GM19452 (cell line): ENCODE results near the gene BUB3.
"Not testable (repeated sequence)": the region's sequence is repeated elsewhere in the genome, so short reads cannot be mapped to it uniquely, and the experiment has no call there.

Experiments used
- ATAC-seq: cut with Tn5 transposase; IDR thresholded peaks from one replicate; pipeline ENCODE4 v1.9.1; 2021; ENCODE audit not compliant: unreplicated experiment

Gene BUB3

DNA sequence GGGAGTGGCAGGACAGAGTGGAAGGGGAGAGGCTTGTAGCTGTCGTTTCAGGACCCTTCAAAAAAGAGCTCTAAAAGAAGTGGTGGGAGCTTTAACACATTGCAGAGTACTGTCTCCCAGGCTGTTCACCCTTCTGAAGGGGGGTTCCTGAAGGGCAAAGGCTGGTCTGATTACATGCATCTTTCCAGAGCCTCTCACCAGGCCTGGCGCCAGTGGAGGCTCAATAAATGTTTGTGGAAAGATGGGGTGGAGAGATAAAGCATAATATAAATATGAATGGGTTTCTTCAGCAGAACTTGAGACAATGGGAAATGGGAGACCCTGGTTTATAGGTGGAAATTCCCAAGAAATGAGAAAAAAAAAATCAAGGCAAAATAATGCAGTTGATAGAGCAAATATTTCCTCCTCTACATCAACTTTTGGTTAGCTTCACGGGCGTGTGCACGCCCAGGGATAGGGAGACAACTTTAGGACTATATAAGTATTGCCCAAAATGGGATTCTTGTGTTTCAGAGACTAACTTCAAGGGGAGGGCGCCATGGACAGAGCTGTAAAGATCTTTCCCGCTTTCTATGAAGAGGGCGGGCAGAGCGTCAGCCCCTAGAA lies 613 bp upstream of the BUB3 start:
- no peak for ATAC-seq

- ATAC-seq: peak; percentile 46
Observed at GRCh38 chr10:123154711-123155505, 706 bp downstream of the BUB3 start.

GRCh38 chr10:123156078-123156477 lies 1.9 kb downstream of the BUB3 start:
- ATAC-seq: no peak

DNA sequence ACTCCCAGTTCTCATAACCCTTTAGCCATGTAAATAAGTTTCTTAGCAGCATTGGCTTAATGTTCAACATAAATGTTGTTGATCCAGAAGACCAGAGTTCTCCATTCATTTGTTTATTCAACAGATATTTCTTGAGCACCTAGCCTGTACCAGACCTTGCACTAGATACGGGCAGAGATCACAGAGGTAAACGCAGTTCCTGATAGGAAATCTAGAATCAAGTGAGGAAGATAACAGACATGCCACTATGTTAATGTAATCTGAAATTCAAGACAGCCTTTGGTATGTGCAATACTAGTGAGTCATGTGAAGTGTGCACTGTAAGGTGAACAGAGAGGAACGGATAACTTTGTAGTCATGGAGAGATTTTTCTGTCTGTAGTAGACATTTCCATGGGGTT lies 3.0 kb downstream of the BUB3 start:
- no peak for ATAC-seq

- no peak for ATAC-seq
Observed at GRCh38 chr10:123158682-123159081, 4.5 kb downstream of the BUB3 start.

DNA sequence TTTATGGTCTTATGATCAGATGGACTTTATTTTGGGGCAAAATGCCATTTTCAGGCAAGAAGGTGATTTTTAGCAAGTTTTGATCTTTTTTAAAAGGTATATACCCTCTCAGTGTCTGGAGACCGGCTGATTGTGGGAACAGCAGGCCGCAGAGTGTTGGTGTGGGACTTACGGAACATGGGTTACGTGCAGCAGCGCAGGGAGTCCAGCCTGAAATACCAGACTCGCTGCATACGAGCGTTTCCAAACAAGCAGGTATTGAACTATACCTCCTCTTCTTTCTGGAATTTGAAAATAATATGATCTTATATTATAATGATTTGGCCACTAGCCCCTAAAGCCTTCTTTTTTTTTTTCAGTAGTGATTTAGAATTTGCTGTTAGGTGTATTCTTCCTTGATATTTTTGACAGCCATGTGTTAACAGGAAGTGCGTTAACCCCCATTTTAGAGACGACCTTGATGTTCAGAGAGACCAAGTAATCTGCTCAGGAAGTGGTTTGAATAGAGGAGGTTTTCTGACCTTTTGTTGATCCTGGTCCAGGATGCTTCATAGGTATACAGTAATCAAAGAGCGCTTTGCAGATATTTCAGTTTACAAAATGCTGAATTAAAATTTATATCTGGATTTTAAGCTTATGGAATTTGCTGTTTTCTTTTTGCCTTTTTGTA lies 6.2 kb downstream of the BUB3 start:
- ATAC-seq: no peak

DNA sequence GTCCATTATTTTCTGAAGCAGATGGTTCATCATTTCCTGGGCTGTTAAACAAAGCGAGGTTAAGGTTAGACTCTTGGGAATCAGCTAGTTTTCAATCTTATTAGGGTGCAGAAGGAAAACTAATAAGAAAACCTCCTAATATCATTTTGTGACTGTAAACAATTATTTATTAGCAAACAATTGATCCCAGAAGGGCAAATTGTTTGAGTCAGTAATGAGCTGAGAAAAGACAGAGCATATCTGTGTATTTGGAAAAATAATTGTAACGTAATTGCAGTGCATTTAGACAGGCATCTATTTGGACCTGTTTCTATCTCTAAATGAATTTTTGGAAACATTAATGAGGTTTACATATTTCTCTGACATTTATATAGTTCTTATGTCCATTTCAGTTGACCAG lies 10.1 kb downstream of the BUB3 start:
- ATAC-seq: no peak

DNA sequence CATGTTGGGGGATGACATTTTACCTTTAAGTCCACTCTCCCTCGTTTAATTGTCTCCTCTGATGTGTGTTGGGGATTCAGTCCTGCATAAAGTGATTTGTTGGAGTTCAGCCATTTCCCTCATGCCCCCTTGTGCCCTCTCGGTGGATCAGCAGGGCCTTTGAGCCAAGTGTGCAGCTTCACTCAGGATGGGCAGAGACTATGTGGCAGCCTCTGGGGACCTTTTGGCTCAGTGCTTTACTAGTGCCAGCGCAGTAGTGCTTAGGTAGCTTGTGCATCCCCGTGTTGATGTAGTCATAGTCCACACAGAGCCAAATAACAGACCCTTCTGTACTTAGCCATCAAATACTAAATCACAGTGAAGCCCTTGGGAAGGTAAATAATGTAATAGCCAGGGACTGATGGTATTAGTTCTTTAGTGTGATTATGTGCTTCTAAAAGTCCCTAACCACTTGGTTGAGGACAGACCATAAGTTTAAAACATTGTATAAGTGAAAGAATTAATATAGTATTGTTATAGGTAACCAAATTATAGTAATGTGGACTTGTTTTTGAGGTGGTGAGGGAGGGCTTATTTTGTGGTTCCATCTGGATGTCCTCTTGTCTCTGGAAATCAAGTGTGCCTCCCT lies 11.4 kb downstream of the BUB3 start:
- ATAC-seq: no peak

DNA sequence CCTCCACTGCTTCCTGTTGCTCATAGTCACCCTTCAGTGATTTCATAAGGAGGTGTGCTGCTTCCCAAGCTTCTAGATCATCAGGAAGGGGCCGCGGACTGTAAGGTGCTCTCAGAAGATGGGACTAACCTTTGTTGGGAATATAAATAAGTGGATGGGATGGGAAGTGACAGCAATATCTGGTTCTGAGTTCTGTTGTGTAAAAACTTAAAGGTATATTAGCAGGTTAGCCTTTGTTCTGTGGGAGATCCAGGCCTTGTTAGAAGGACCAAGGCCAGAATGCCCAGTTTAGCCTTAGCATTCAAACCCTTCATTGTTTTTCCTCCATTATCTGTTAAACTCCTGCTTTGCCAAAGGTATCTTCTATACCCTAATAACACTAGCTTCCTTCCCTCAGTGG lies 12.4 kb downstream of the BUB3 start:
- ATAC-seq: no peak

GRCh38 chr10:123170961-123171360 lies 16.8 kb downstream of the BUB3 start:
- ATAC-seq: no peak

DNA sequence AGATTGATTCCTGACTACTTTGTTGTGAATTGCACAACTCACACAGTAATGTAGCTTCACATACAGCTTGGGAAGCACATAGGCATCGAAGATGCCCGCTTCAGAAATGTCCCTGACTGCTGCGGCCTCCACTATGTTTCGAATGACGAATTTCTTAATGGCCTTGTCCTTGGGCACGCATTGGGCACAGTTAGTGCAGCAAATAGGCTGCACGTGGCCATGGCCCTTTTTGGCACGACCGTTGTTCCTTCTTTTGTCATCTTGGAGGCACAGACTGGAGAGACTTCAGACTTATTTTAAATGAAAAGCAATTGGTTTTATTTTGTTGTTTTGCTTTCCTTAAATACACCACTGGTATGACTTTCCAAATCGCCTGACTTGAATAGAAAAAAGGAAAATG lies 17.4 kb downstream of the BUB3 start:
- not testable (repeated sequence) for ATAC-seq

DNA sequence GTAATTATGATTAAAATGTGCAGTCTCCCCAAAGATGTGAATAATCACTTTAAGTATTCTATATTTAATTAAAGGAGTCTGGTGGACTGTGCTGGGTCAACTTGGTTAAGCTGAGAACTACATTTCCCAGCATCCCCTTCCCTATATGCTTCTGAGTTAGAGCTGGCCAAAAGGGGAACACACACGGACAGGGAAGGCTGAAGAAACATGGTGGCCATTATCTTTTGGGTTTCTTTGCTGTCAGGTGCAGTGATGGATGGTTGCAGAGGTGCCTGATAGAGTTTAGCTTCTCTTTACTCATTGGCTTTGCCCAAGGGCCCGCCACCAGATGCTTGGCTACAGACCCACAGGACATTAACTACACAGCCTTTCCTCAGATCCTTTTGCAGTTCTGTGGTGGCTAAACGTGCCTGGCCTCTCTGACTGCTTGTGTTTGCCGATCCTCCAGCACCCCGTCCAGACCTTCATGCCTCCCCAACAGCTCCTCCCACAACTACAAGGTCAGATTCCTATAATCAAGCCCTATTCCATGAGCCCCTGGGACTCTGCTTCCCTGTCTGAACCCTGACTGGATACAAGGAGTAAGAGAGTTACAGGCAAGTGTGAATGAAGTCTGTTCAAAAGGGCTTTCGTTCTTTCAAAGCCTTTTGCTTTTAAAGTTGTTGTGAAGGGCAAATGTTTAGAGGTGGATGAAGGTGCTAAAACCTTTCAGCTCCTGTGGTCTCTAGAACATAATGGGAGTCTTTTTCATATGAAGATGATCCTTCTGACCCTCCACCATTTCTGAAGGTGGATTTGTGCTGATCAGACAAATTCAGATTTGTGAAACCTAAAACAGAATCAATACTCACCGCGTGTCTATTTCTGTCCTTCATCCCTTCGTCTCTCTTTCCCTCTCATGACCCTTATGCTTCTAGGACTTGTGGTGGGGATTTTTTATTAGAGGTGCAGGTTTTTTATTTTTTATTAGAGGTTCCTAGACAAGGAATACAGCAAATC lies 21.5 kb downstream of the BUB3 start:
- no peak for ATAC-seq

- not testable (repeated sequence) for ATAC-seq
Observed at GRCh38 chr10:123178390-123178789, 24.2 kb downstream of the BUB3 start.

DNA sequence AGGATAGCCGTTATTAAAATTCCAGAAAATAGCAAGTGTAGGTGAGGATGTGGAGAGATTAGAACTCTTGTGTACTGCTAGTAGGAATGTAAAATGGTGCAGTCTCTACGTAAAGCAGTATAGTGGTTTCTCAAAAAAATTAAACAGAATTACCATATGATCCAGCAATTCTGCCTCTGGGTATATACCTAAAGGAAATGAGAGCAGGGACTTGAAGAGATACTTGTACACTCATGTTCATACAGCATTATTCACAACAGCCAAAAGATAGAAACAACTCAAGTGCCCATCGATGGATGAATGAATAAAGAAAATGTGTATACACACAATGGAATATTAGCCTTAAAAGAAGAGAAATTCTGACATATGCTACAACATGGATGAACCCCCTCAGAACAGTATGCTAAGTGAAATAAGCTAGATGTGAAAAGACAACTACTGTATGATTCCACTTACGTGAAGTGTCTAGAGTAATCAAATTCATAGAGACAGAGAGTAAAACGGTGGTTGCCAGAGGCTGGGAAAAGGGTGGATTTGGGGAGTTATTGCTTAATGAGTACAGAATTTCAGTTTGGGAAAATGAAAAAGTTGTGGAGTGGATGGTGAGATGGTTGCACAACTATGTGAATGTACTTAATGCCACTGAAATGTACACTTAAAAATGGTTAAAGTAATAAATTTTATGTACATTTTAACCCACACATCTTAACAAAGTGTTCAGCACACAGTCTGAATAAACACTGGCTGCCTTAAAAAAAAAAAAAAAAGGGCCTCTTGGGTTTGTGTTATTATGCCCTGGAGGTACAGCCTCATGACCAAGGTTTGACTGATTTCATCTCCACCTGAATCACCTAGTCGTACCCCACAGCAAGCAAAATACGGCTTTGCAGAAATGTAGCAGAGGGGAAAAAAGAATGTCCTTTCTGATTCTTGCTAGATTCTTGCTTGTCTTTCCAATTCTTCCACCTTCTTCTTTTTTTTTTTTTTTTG lies 26.2 kb downstream of the BUB3 start:
- ATAC-seq: no peak

DNA sequence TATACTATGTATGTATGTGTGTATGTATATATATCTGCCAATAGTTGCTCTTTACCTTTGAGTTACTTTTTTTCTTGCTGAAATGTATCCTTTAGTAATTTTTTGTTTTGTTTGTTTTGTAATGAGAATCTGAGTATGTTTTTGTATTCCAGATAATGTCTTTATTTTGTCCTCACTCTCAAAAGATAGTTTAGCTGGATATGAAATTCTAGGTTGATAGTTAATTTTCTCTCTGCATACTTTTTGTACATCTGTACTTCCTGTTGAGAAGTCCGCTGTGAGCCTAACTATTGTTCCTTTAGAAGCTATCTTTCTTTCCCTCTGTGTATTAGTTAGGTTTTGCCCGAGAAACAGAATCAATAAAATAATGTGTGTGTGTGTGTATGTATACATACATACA lies 29.5 kb downstream of the BUB3 start:
- ATAC-seq: no peak

DNA sequence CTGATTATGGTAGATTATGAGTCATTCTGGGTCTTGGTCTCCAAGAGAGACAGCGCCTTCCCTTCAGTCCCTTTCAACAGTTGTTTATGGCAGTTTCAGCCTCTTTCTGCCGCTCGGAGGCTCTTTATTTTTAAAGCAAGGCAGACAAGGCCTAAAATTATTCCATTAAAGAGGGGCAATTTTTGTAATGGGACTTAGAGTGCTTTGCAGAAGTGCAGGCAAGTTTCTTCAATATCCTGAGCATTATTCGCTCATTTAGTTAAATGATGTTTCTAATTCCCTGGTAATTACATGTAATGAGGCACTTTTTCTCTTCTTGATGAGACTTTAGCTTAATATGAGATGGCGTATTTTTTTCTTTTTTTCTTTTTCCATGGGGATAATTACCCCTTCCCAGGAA lies 33.6 kb downstream of the BUB3 start:
- no peak for ATAC-seq

DNA sequence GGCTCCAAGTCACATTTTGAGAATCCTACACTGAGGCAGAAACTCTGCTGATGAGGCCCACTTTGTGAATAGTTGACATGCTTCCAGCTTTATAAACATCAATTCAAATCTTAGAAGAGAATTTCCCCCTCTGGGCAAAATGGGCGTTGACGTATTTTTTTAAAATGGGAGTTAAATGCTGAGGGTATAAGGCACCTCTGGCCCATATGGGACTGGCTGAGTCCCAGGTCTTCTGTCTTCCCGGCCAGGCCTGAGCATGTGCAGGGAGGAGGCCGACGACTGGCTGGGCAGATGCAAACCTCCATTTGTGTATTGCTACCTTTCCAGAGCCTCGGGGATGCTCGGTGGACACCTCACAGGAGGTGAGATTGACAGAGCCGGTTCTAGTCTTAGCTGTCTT lies 37.7 kb downstream of the BUB3 start:
- ATAC-seq: no peak

GRCh38 chr10:123194056-123194455 lies 39.9 kb downstream of the BUB3 start:
- no peak for ATAC-seq

DNA sequence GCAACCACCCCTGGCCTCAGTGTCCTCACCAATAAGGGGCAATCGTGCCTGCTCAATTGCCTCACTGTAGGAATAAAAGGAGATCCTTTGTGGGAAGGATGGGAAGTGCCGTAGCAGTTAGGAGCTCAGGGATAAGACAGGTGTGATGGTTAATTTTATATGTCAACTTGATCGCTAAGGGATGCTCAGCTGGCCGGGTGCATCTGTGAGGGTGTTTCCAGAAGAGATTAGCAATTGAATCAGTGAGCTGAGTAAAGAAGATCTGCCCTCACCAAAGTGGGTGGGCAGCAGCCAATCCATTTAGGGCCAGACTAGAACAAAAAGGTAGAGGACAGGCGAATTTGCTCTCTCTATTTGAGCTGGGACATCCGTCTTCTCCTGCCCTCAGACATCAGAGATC lies 46.3 kb downstream of the BUB3 start:
- ATAC-seq: no peak
